SK-N-MC (cell line): ENCODE data around the gene NPTN.
A peak's percentile ranks its signal among the peaks of the same experiment; 100 is the strongest.

Experiments used
- DNase-seq: peaks from one replicate; pipeline ENCODE4 v3.0.0-alpha.2; 2011; ENCODE audit warnings: low read depth, low spot score
- H3K27ac ChIP-seq: fragments of 200-600 bp; sonication (generic); 2 replicates; pipeline ENCODE4 v1.5.1; 2016; ENCODE audit warnings: mixed run types
- H3K36me3 ChIP-seq: fragments of 200-600 bp; sonication (generic); 2 replicates; pipeline ENCODE4 v1.6.1; 2017; ENCODE audit warnings: antibody characterized with exemption, low read length, mixed read lengths; ENCODE audit not compliant: insufficient read depth
- H3K4me3 ChIP-seq: fragments of 200-600 bp; sonication (generic); 2 replicates; pipeline ENCODE4 v1.5.1; 2016
- H3K9ac ChIP-seq: fragments of 200-600 bp; sonication (generic); 2 replicates; pipeline ENCODE4 v1.8.0; 2017; ENCODE audit warnings: mixed run types, mixed read lengths; ENCODE audit not compliant: insufficient read length
- H3K9me3 ChIP-seq: fragments of 200-600 bp; sonication (generic); 2 replicates; pipeline ENCODE4 v1.6.1; 2017; ENCODE audit warnings: low read depth, mild to moderate bottlenecking, antibody characterized with exemption, low read length, moderate library complexity, mixed read lengths
- EZH2 ChIP-seq: fragments of 200-600 bp; sonication (generic); IDR thresholded peaks from one replicate; pipeline ENCODE4 v1.6.1; 2017; ENCODE audit warnings: antibody characterized with exemption
- FOXP2 ChIP-seq: optimal IDR thresholded peaks from 2 replicates; pipeline ENCODE3; 2011; ENCODE audit warnings: mild to moderate bottlenecking, moderate library complexity; ENCODE audit not compliant: insufficient read depth; ENCODE audit errors: extremely low read length, control extremely low read depth
- POLR2AphosphoS5 ChIP-seq: IDR thresholded peaks from 2 replicates; pipeline ENCODE4 v1.6.1; 2012; ENCODE audit warnings: mild to moderate bottlenecking, low read depth, low read length, borderline replicate concordance

The NPTN gene

GRCh38 chr15:73633111-73633990 is at the start of gene NPTN:
Gene NPTN, minus strand, starts transcription at chr15:73633389. Its CDS starts 174 bp downstream, at chr15:73633215.
- H3K27ac ChIP-seq = peak within 1 kb of the TSS; percentile 89
- peak within 1 kb of the TSS; percentile 89 for H3K4me3 ChIP-seq
- no peak for DNase-seq
- TF ChIP-seq POLR2AphosphoS5 (peak; percentile 94), FOXP2 (peak; percentile 19), EZH2 (no peak)
- no peaks in the 10 kb centered on the region for H3K9me3 ChIP-seq
- peak within 1 kb of the TSS; percentile 88 for H3K9ac ChIP-seq
- H3K36me3 ChIP-seq = no peaks in the 10 kb centered on the region

- TF ChIP-seq POLR2AphosphoS5 (no peak), EZH2 (no peak), FOXP2 (no peak)
- H3K36me3 ChIP-seq = no peaks in the 10 kb centered on the region
- H3K9me3 ChIP-seq = no peaks in the 10 kb centered on the region
- DNase-seq = no peak
- no peak overlapping the region for H3K4me3 ChIP-seq
- H3K9ac ChIP-seq = no peak overlapping the region
- no peak overlapping the region for H3K27ac ChIP-seq
These were observed 49.5 kb upstream of the NPTN start for GRCh38 chr15:73682600-73683090.

GRCh38 chr15:73681856-73682599 is 48.8 kb upstream of the NPTN start:
- DNase-seq = no peak

GRCh38 chr15:73681063-73681462 is 47.9 kb upstream of the NPTN start:
- Histone ChIP-seq H3K9me3 (no peaks in the 10 kb centered on the region), H3K27ac (no peak overlapping the region), H3K36me3 (no peaks in the 10 kb centered on the region), H3K4me3 (no peak overlapping the region), H3K9ac (no peak overlapping the region)
- TF ChIP-seq FOXP2 (no peak), POLR2AphosphoS5 (no peak), EZH2 (no peak)
- no peak for DNase-seq

More at GRCh38 chr15:73681856-73682599, 48.8 kb upstream of the NPTN start:
- H3K4me3 ChIP-seq = no peak overlapping the region
- no peak overlapping the region for H3K27ac ChIP-seq
- H3K9ac ChIP-seq = no peak overlapping the region
- no peaks in the 10 kb centered on the region for H3K9me3 ChIP-seq
- TF ChIP-seq POLR2AphosphoS5 (no peak), FOXP2 (no peak), EZH2 (no peak)
- no peaks in the 10 kb centered on the region for H3K36me3 ChIP-seq

- Histone ChIP-seq H3K4me3 (no peak overlapping the region), H3K27ac (no peak overlapping the region), H3K9me3 (no peaks in the 10 kb centered on the region), H3K9ac (no peak overlapping the region), H3K36me3 (no peaks in the 10 kb centered on the region)
- TF ChIP-seq FOXP2 (no peak), POLR2AphosphoS5 (no peak), EZH2 (no peak)
- DNase-seq = no peak
These were observed 47.4 kb upstream of the NPTN start for GRCh38 chr15:73680549-73680948.

- no peak for TF ChIP-seq POLR2AphosphoS5
- no peak for TF ChIP-seq FOXP2
- TF ChIP-seq EZH2 = no peak
- Histone ChIP-seq H3K27ac (no peak overlapping the region), H3K36me3 (no peaks in the 10 kb centered on the region), H3K4me3 (no peak overlapping the region), H3K9me3 (no peaks in the 10 kb centered on the region), H3K9ac (no peak overlapping the region)
- no peak for DNase-seq
These were observed 46.8 kb upstream of the NPTN start for GRCh38 chr15:73679964-73680363.

GRCh38 chr15:73679180-73679579 is 46.0 kb upstream of the NPTN start:
- TF ChIP-seq POLR2AphosphoS5 = no peak
- TF ChIP-seq EZH2 = no peak
- no peak for TF ChIP-seq FOXP2
- Histone ChIP-seq H3K27ac (no peak overlapping the region), H3K9ac (no peak overlapping the region), H3K9me3 (no peaks in the 10 kb centered on the region), H3K4me3 (no peak overlapping the region), H3K36me3 (no peaks in the 10 kb centered on the region)
- DNase-seq = no peak

- no peak for TF ChIP-seq EZH2
- TF ChIP-seq FOXP2 = no peak
These were observed 45.3 kb upstream of the NPTN start for GRCh38 chr15:73678498-73678897.

More at GRCh38 chr15:73678498-73678897, 45.3 kb upstream of the NPTN start:
- Histone ChIP-seq H3K27ac (no peak overlapping the region), H3K36me3 (no peaks in the 10 kb centered on the region), H3K9me3 (no peaks in the 10 kb centered on the region), H3K9ac (no peak overlapping the region), H3K4me3 (no peak overlapping the region)
- DNase-seq = no peak
